AG08396 (cell line): ENCODE measurements around the gene NCSTN.
A peak's percentile ranks its signal among the peaks of the same experiment; 100 is the strongest.
"Not testable (repeated sequence)": the region's sequence is repeated elsewhere in the genome, so short reads cannot be mapped to it uniquely, and the experiment has no call there.

Experiments
- DNase-seq: peaks from one replicate; pipeline ENCODE4 v3.0.0; 2012; ENCODE audit warnings: low spot score, mixed read lengths

Gene NCSTN

DNA sequence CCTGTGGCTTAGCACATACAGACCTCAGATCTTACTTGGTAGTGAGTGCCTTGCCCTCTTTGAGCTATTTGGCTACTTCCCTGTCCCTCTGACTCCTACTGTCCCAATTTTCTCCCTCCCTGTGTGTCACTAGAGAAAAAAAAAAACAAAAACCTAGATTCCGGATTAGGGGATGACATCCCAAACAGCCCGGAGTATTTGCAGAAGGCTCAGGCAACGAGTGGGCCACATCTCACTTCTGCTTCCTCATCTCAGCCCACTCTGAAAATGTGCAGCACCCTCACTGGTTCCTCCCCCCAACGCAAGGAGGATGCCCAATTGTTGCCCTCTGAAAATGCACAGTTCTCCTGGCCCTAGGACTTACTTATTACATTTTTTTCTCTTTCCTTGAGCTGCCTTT, 28.6 kb downstream of the NCSTN start:
- no peak for DNase-seq

DNA sequence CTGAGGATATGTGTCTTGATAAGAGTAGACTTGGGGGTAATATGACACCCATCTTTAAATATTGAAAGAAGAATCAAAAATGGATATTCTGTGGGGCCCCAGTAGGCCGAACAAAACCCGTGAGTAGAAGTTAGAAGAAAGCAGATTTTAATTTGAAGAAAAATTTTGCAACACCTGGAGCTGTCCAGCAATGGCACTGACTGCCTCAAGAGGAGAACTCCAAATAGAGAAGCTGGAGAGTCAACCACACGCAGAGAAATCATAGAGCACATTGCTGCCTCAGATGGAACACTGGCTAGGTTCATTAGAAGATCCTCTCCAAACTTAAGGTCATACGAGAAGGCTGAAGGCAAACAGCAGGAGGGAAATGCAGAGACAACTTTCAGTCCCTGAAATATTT, 30.5 kb downstream of the NCSTN start:
- no peak for DNase-seq

DNA sequence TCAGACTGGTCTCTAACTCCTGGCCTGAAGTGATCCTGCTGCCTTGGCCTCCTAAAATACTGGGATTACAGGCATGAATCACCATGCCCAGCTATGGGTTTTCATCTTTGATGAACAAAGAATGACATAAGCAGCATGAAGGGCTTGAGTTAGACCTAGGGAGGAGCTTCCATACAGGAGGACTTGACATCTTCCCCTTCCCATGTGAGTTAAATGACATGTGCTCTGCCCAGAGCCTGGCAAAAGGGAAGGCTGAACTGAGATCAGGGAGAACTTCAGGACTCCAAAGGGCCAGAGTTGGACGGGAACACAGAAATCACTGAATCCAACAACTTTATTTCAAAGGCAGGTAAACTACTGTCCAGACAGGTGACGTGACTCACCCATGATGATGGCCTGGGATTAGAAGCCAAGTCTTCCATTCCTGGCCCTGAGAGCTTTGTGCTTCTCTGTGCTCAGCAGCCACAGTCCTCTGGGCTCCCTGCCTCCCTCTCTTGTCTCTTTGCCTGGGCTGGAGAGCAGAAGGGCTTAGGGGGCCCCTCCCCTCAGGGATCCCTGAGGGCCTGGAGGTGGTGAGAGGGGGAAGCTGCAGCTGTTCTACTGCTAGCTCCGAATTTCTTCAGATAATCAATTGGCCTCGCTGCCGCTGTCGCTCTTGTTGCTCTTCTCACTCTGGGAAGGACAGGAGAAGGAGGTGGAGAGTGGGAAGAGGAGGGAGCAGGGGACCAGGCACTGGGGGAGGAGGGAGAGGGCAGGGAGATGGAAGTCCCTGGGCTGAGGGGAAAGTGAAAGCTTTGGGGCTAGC, 31.3 kb downstream of the NCSTN start:
- DNase-seq: no peak

GRCh38 chr1:160375788-160376524, 32.8 kb downstream of the NCSTN start:
- no peak for DNase-seq

DNA sequence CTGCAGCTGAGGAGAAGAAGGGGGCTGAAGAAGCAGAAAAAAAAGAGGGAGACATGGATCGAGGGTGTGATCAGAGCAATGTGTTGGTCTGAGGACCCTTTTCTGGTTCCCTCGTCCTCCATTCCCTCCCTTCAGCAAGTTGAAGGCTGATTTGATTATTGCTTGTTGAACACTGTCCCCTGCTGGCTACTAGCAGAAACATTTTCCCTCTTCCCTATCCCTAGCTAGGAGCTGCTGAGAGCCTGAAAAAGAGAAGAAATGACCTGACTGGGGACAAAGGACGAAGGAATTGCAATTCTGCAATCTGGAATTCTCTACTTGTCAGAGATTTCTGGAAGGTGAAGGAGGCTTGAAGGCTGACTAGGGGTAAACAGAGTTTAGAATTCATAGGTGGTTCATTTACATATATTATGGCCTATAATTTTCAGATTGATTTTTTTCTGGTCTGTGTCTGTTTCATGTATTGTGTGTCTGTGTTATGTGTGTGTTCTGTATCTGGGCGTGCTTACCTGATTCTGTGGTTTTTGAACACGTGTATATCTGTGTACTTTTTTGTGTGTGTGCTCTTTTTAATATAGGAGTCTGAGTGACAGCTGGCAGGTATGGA, 33.4 kb downstream of the NCSTN start:
- peak; percentile 72 for DNase-seq

DNA sequence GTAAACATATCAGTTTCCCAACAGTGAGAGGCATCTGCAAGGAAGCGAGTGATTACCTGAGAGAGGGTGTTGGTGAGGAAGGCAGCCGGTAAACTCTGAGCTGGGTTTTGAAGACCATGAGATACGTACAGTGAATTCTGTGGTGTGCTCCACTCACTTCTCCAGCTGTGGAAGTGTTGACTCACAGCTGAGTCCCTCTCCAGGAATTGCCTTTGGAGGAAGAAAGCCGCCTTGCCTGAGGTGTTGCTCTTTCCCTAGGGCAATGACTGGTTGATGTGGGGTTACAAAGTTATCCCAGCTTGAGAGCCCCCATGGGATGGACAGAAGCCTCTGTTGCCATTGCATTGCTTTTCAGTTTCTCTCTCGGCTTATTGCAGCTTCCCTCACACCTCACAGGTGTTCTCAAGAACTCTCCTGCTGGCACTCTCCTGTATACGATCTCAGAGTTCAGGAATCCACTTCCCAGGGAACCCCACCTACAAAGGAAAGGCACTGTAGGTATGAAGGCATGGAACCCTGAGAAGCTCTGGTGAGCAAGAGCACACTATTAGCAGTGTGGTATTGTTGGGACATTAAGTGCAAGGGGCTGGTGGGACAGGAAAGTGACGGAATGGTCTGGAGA, 34.5 kb downstream of the NCSTN start:
- DNase-seq: no peak

- not testable (repeated sequence) for DNase-seq
Measured at GRCh38 chr1:160384812-160385211, 41.6 kb downstream of the NCSTN start.

- not testable (repeated sequence) for DNase-seq
Measured at GRCh38 chr1:160388406-160388805, 45.2 kb downstream of the NCSTN start.

- no peak for DNase-seq
Measured at GRCh38 chr1:160394673-160395072, 51.5 kb downstream of the NCSTN start.

GRCh38 chr1:160397651-160398050, 54.5 kb downstream of the NCSTN start:
- DNase-seq: no peak

DNA sequence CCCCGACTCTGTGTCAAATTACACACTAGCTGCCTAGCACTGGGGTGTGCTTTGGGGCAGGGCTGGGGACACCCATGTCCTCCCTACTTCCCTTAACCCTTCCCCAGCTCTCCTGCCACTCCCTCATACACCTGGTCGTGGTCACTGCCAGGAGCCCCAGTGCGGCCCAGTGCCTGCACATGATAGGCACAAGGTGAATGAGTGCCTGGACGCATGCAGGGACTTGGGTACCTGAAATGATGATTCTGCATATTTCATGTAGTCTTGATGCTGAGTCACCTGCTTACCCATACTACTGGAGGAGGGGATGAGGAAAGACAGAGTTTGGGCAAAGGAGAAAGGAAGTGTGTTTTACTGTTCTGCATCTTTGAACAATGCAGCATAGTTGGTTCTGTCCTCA, 55.6 kb downstream of the NCSTN start:
- DNase-seq: no peak

DNA sequence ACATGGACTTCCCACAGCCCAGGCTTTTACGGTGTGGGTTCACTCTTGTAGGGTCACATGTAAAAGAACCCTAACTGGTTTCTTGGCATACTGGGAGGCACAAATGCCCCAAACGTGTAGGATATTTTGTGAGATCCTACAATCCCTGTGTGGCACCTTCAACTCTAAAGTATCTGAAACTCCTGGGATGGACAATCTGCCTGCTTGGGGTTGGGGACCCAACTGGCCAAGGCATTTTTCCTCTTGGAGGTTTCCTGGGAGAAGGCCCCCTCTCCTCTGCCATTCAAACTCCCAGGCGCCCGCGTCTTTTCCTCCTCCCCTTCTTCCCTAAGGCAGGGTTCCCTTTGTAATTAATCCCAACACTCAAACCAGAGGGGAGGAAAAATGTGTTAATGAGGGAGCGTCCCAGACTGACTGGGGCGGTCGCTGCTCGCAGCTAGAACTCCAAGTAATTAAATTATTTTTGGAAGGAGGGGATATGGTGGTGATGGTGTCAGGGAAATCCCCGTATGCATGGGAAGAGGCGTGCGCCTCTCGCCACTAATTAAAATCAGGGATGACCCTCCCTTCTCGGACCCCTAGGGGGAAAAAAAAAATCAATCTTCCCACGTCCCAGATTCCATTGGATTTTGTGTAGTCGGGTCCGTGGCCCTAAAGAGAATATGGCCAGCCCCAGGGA, 56.5 kb downstream of the NCSTN start:
- no peak for DNase-seq

DNA sequence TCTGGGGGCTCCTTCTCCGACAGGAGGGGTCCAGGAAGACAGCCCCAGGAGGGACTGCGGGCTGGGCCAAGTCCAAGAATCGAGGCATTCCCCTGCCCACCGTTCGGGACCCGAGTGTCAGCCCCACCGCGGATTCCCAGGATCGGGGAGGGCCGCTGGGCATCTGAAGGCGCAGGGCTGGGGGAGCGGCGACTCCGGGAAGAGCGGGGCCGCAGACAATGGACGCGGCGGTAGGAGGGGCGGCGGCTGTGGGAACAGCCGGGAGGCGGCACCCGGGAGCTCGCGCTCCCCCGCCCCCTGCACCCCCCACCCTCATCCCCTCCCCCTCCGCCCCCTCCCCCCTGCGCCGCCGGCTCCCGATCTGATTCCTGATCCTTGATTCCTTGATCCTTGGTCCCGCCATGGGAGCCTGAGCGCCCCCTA, 57.1 kb downstream of the NCSTN start, which contains the start of gene VANGL2:
TSS of gene VANGL2 (plus strand) at position 342 of the 423 bp plus-strand sequence. CDS start 15,274 bp downstream, outside the sequence.
- no peak for DNase-seq

DNA sequence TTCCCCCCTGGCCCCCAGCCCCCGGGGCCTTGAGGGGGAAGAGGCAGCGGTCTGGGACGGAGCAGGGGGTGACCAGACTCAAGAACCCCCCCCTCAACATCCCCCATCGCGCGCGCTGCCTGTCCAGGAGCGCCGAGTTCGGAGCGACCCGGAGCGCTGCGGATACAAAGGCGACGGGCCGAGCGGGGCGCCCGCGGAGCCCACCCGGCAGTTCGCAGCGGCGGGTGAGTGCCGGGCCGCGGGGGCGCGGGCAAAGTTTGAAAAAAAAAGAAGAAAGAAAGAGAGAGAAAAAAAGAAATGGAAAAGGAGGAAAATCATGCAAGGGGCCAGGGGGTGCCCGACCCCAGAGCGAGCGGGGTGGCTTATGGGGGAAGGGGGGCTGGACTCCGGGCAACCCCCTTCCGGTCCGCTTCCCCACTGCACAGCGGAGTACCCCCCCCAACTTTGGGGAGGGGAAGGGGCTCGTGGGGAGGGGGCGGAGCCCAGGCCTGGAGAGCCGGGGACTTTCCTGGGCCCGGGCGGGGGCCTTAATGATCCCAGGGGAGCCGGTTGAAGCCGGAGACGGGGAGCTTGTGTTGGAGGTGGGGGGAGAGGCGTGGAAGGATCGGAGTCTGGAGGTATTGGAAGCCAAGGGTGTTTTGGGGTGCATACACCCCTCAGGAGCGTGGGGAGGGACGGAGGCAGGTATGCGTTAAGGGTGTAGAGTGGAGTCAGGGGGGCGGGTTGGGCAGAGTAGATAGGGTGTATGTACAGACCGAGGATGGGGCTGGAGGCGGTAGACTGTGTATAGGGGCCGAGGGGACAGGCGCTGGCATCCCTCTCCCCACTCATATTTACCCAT, 57.7 kb downstream of the NCSTN start:
- no peak for DNase-seq

DNA sequence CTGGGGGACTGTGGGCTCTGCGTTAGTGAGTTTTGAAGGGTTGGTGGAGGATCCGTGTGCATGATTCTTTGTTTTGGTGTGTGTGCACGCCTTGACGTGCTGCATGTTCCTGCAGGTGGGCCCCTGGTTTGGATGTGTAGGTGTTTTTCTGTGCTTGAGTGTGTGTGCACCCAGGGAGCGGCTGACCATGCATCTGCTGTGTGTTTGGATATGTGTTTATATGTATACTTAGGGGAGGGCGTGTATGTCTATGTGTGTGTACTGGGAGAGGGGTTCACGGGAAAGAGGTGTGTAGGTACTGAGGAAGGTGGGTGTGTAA, 58.3 kb downstream of the NCSTN start:
- no peak for DNase-seq

DNA sequence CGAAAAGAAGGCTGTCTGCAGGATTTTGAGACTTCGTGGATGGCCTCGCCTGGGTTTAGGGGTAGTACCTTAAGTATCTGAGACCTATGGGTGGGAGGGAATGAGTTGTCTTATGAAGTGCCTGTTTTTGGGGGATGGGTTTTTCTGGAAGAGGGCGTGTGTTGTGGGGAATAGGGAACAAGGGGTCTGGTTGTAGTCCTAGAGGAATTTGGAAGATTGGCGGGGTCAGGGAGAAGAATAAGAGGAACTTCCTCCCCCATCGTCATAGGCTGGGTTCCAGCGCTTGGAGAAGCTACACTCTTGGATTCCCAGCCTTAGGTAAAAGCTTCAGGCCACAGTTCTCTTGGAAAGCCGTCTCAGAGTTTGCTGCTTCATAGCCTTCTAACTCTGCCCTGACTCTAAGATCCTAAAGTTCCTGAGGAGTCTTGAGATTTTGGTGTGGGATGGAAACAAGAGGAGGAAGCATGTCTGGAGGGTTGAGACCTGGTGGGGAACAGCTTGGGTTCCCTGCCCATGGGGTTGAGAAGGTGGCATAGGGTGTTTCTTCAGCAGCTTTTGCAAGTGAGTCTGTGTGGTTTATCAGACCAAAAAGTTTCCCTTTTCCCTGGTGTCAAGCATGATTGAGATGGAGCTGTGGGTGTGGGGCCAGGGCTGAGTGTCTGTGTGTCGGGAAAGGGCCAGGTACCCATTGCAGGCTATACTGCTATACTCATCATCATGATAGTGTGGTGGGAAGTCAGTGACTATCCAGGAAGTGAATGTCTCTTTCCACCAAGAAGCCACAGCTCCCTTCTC, 59.0 kb downstream of the NCSTN start:
- no peak for DNase-seq

GRCh38 chr1:160403244-160403643, 60.1 kb downstream of the NCSTN start:
- no peak for DNase-seq

- no peak for DNase-seq
Measured at GRCh38 chr1:160404094-160404493, 60.9 kb downstream of the NCSTN start.

DNA sequence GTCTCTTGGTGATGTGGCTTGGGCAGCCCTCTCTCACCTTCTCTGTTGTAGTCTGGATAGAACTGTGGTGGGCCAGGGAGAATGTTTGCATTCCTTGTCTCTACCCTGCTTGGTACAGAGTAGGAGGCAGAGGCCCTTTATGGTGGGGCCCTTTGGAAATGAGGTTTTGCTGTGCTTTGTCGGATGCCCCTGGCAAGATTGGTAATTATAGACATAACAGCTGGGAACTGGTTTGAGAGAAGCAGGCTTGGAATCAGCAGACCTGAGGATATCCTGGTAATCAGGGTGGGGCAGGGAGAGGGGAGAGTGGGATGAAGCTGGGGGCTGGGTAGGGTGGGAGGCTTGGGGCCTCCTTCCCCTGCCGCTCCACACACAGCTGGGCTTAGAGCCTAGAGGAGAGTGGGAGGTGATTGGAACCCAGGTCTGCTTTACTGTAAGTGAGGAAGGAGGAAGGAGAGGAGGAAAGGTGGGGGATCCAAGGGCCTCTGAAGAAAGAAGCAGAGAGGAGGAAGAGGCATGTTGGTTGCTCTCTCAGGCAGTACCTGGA, 62.2 kb downstream of the NCSTN start:
- no peak for DNase-seq
